Measurements from ENCODE around the gene KCNK6. TPM values are rescaled to one million over a fixed set of nuclear protein-coding genes. Genes with fewer than 3 reads are reported as not detected.

KCNK6 gene
- 5.2 and 5.8 TPM in 2 replicates for total RNA-seq

GRCh38 chr19:38319421-38320258 is at the start of gene KCNK6:
KCNK6 (plus strand) TSS chr19:38319845; CDS start chr19:38319951, 106 bp downstream.

DNA sequence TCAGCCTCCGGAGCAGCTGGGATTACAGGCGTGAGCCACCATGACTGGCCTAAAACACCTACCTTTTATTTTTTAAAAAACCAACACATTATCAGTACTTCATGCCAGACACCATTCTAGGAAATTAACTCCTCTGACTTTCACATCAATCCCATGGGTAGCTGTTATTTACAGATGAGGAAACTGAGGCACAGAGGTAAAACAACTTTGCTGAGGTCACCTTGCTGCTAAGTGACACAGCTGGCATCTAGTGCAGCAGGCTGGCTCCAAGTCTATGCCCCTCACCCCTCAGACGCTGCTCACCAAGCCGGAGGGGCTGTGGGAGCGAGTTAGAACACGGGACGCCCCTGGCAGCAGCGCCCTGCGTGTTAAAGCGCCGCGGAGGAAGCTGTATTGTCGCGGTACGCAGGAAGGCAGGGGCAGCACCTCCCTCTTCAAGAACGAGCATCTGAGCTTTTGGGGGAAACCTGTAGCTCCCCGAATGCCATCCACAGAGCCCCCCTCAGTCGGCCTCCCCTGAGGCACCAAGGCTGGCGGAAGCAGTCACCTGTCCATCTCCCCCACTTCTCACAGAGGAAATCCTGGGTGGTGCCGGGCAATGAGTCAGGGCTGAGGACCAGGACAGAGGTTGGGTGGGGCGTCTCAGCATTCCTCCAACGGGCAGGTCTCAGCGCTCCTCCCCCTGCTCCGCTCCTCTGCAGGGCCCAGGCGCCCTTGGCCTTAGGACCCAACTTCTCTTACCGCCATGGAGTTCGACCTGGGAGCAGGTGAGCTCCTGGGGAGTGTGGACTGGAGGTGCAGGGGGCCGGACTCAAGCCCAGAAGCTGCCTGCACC is 15.9 kb upstream of the KCNK6 start, which contains the start of gene C19orf33:
C19orf33 (plus strand) TSS at position 735 of the 835 bp plus-strand sequence; CDS start at position 746, 11 bp downstream.

GRCh38 chr19:38315657-38316476 is 3.8 kb upstream of the KCNK6 start, which contains the start of gene YIF1B:
YIF1B (minus strand) TSS chr19:38315947; CDS start chr19:38315917, 30 bp downstream.

GRCh38 chr19:38374332-38375097 is 54.9 kb downstream of the KCNK6 start, which contains the start of gene PSMD8:
PSMD8 (plus strand) TSS chr19:38374571; CDS start chr19:38374602, 31 bp downstream.

Small RNA genes within 50 kb of the gene (small RNA-seq; reads per million reads assigned to genes)
- gene RF00019 = not detected

Other genes with a start within 250 kb of the KCNK6 start
- 0.48 and 1.6 TPM in 2 replicates for gene DPF1, start 95.6 kb upstream of the KCNK6 start, total RNA-seq
- gene PPP1R14A, start 63.5 kb upstream of the KCNK6 start, total RNA-seq = 0.38 TPM in 1 of 2 replicates, not detected in the other
- gene SPINT2, start 55.3 kb upstream of the KCNK6 start, total RNA-seq = 3.3 and 7.2 TPM in 2 replicates
- gene C19orf33, start 15.6 kb upstream of the KCNK6 start, total RNA-seq = 3.3 TPM in 1 of 2 replicates, not detected in the other
- 70.9 and 91.8 TPM in 2 replicates for gene YIF1B, start 3.9 kb upstream of the KCNK6 start, total RNA-seq
- 1.6 TPM in 2 replicates for gene CATSPERG, start 16.0 kb downstream of the KCNK6 start, total RNA-seq
- gene PSMD8, start 54.7 kb downstream of the KCNK6 start, total RNA-seq = 293 and 353 TPM in 2 replicates
- 0.29 and 0.65 TPM in 2 replicates for gene GGN, start 68.2 kb downstream of the KCNK6 start, total RNA-seq
- 7.0 and 9.1 TPM in 2 replicates for gene SPRED3, start 68.9 kb downstream of the KCNK6 start, total RNA-seq
- gene FAM98C, start 83.2 kb downstream of the KCNK6 start, total RNA-seq = 8.2 and 10.1 TPM in 2 replicates
- gene RASGRP4, start 106.4 kb downstream of the KCNK6 start, total RNA-seq = not detected in 2 replicates
- gene RYR1, start 113.8 kb downstream of the KCNK6 start, total RNA-seq = under 0.01 TPM in 1 of 2 replicates, not detected in the other